MM.1S (cell line): ENCODE measurements around the gene FAM117B.

Source experiments
- DNase-seq: peaks from one replicate; pipeline ENCODE4 v3.0.0-alpha.2; 2015
- H2AFZ ChIP-seq: fragments of 300-600 bp; sonication (generic); 2 replicates; pipeline ENCODE4 v1.6.0; 2016; ENCODE audit warnings: antibody characterized with exemption, low read length
- H3F3A ChIP-seq: fragments of 300-600 bp; sonication (generic); 2 replicates; pipeline ENCODE4 v1.6.1; 2016; ENCODE audit warnings: mild to moderate bottlenecking, antibody characterized with exemption, low read length, moderate library complexity, mixed read lengths; ENCODE audit not compliant: insufficient read depth
- H3K27ac ChIP-seq: fragments of 300-600 bp; sonication (generic); 2 replicates; pipeline ENCODE4 v1.5.1; 2016; ENCODE audit warnings: mild to moderate bottlenecking, low read length
- H3K27me3 ChIP-seq: fragments of 300-600 bp; sonication (generic); replicated peaks from 2 replicates; pipeline ENCODE4 v1.6.0; 2016; ENCODE audit warnings: low read length; ENCODE audit not compliant: insufficient read depth
- H3K36me3 ChIP-seq: fragments of 300-600 bp; sonication (generic); replicated peaks from 2 replicates; pipeline ENCODE4 v1.6.1; 2016; ENCODE audit warnings: mild to moderate bottlenecking, low read length, mixed read lengths; ENCODE audit not compliant: insufficient read depth
- H3K4me1 ChIP-seq: fragments of 300-600 bp; sonication (generic); 2 replicates; pipeline ENCODE4 v1.6.1; 2016; ENCODE audit warnings: low read length, mixed read lengths
- H3K4me2 ChIP-seq: fragments of 300-600 bp; sonication (generic); 2 replicates; pipeline ENCODE4 v1.6.0; 2016; ENCODE audit warnings: low read depth, low read length
- H3K4me3 ChIP-seq: fragments of 300-600 bp; sonication (generic); 2 replicates; pipeline ENCODE4 v1.5.1; 2016; ENCODE audit warnings: low read length, mixed read lengths
- H3K79me2 ChIP-seq: fragments of 300-600 bp; sonication (generic); 2 replicates; pipeline ENCODE4 v1.6.1; 2016; ENCODE audit warnings: mixed run types, low read length, mixed read lengths
- H3K9ac ChIP-seq: fragments of 300-600 bp; sonication (generic); 2 replicates; pipeline ENCODE4 v1.6.1; 2016; ENCODE audit warnings: low read length, mixed read lengths
- H3K9me2 ChIP-seq: fragments of 300-600 bp; sonication (generic); replicated peaks from 2 replicates; pipeline ENCODE4 v1.6.1; 2016; ENCODE audit warnings: mild to moderate bottlenecking, low read length, mixed read lengths; ENCODE audit not compliant: insufficient read depth
- H3K9me3 ChIP-seq: fragments of 300-600 bp; sonication (generic); replicated peaks from 2 replicates; pipeline ENCODE4 v1.6.1; 2016; ENCODE audit warnings: mild to moderate bottlenecking, low read length, mixed read lengths; ENCODE audit not compliant: insufficient read depth
- H4K20me1 ChIP-seq: fragments of 300-600 bp; sonication (generic); 2 replicates; pipeline ENCODE4 v1.6.1; 2016; ENCODE audit warnings: mild to moderate bottlenecking, low read length, moderate library complexity, mixed read lengths; ENCODE audit not compliant: insufficient read depth
- CTCF ChIP-seq: fragments of 300-600 bp; sonication (generic); IDR thresholded peaks from 2 replicates; pipeline ENCODE4 v1.5.1; 2016; ENCODE audit warnings: antibody characterized with exemption, low read length, mixed read lengths
- EZH2 ChIP-seq: fragments of 300-600 bp; sonication (generic); optimal IDR thresholded peaks from 2 replicates; pipeline ENCODE3; 2017; ENCODE audit warnings: low read depth, mild to moderate bottlenecking, antibody characterized with exemption, low read length, mixed read lengths
- EZH2phosphoT487 ChIP-seq: fragments of 300-600 bp; sonication (generic); IDR thresholded peaks from 2 replicates; pipeline ENCODE4 v1.6.1; 2018; ENCODE audit warnings: antibody characterized with exemption, low read length

Gene FAM117B

GRCh38 chr2:202813387-202813786 lies 178.6 kb downstream of the FAM117B start:
- no peak overlapping the region for H2AFZ ChIP-seq
- H3K36me3 ChIP-seq, result no peaks in the 10 kb centered on the region
- H3K4me1 ChIP-seq, result no peaks in the 10 kb centered on the region
- H3K9me2 ChIP-seq, result no peaks in the 10 kb centered on the region
- H3K4me2 ChIP-seq, result no peak overlapping the region
- H3K27me3 ChIP-seq, result no peaks in the 10 kb centered on the region
- no peaks in the 10 kb centered on the region for H3F3A ChIP-seq
- no peak overlapping the region for H3K27ac ChIP-seq
- no peak for TF ChIP-seq CTCF
- TF ChIP-seq EZH2phosphoT487, result no peak
- TF ChIP-seq EZH2, result no peak
- no peak overlapping the region for H3K9ac ChIP-seq
- no peak for DNase-seq
- no peak overlapping the region for H3K4me3 ChIP-seq
- no peaks in the 10 kb centered on the region for H3K79me2 ChIP-seq
- no peaks in the 10 kb centered on the region for H4K20me1 ChIP-seq
- no peaks in the 10 kb centered on the region for H3K9me3 ChIP-seq

GRCh38 chr2:202814226-202814625 lies 179.5 kb downstream of the FAM117B start:
- Histone ChIP-seq H3F3A (no peaks in the 10 kb centered on the region), H3K4me2 (no peak overlapping the region), H3K79me2 (no peaks in the 10 kb centered on the region), H3K27ac (no peak overlapping the region), H3K9me3 (no peaks in the 10 kb centered on the region), H3K9me2 (no peaks in the 10 kb centered on the region), H3K27me3 (no peaks in the 10 kb centered on the region), H3K4me1 (no peaks in the 10 kb centered on the region), H2AFZ (no peak overlapping the region), H3K36me3 (no peaks in the 10 kb centered on the region), H3K4me3 (no peak overlapping the region), H3K9ac (no peak overlapping the region), H4K20me1 (no peaks in the 10 kb centered on the region)
- DNase-seq, result no peak
- TF ChIP-seq EZH2phosphoT487, result no peak
- TF ChIP-seq EZH2, result no peak
- TF ChIP-seq CTCF, result no peak

GRCh38 chr2:202815548-202816360 lies 181.0 kb downstream of the FAM117B start:
- no peak overlapping the region for H3K4me2 ChIP-seq
- H3K9ac ChIP-seq, result no peak overlapping the region
- no peaks in the 10 kb centered on the region for H3K4me1 ChIP-seq
- no peak for DNase-seq
- no peak overlapping the region for H2AFZ ChIP-seq
- no peaks in the 10 kb centered on the region for H4K20me1 ChIP-seq
- H3K27ac ChIP-seq, result no peak overlapping the region
- no peaks in the 10 kb centered on the region for H3K79me2 ChIP-seq
- TF ChIP-seq CTCF, result no peak
- TF ChIP-seq EZH2, result no peak
- TF ChIP-seq EZH2phosphoT487, result no peak
- no peak overlapping the region for H3K4me3 ChIP-seq
- H3F3A ChIP-seq, result no peaks in the 10 kb centered on the region
- no peaks in the 10 kb centered on the region for H3K9me2 ChIP-seq
- H3K9me3 ChIP-seq, result no peaks in the 10 kb centered on the region
- H3K27me3 ChIP-seq, result no peaks in the 10 kb centered on the region
- H3K36me3 ChIP-seq, result no peaks in the 10 kb centered on the region
